CD4-positive, alpha-beta T cell treated with Interleukin-6 for 4 hours (primary cell): ENCODE measurements around the gene TELO2.

Experiments
- DNase-seq: peaks from one replicate; pipeline ENCODE4 v3.0.0-alpha.2; 2020; ENCODE audit warnings: mixed read lengths

Gene TELO2

GRCh38 chr16:1500465-1501150 is 7.4 kb downstream of the TELO2 start:
- no peak for DNase-seq

- DNase-seq: no peak
Observed at GRCh38 chr16:1501630-1502029, 8.5 kb downstream of the TELO2 start.

DNA sequence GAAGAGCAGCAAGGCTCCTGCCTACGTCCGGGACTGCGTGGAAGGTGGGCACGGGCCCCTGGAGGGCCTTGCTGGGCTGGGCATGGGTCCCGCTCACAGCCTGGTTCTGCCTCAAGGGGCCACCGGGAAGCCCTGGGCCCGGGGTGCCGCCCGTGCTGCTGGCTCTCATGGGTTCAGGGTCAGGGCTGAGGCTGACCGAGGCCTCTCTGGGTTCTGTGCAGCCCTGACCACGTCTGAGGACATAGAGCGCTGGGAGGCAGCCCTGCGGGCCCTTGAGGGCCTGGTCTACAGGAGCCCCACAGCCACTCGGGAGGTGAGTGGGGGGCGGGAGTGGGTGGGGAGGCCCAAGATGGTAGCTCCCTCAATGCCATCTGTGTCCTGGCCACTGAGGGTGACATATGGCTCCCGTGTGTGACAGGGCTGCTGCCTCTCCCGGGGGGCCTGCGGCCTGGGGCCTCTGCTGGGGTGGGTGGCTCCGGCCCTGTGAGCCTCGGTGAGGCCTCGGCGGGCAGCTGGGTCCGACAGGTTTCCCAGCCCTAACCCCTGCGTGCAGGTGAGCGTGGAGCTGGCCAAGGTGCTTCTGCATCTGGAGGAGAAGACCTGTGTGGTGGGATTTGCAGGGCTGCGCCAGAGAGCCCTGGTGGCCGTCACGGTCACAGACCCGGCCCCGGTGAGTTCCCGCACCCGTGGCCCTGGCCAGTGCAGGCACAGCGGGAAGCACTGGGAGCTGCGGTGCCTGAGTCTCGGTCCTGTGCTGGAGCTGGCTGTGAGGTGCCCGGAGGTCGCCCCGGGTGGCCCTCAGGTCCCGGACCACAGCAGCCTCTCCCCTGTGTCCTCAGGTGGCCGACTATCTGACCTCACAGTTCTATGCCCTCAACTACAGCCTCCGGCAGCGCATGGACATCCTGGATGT is 9.2 kb downstream of the TELO2 start:
- no peak for DNase-seq

GRCh38 chr16:1503110-1503955 is 10.2 kb downstream of the TELO2 start:
- no peak for DNase-seq

DNA sequence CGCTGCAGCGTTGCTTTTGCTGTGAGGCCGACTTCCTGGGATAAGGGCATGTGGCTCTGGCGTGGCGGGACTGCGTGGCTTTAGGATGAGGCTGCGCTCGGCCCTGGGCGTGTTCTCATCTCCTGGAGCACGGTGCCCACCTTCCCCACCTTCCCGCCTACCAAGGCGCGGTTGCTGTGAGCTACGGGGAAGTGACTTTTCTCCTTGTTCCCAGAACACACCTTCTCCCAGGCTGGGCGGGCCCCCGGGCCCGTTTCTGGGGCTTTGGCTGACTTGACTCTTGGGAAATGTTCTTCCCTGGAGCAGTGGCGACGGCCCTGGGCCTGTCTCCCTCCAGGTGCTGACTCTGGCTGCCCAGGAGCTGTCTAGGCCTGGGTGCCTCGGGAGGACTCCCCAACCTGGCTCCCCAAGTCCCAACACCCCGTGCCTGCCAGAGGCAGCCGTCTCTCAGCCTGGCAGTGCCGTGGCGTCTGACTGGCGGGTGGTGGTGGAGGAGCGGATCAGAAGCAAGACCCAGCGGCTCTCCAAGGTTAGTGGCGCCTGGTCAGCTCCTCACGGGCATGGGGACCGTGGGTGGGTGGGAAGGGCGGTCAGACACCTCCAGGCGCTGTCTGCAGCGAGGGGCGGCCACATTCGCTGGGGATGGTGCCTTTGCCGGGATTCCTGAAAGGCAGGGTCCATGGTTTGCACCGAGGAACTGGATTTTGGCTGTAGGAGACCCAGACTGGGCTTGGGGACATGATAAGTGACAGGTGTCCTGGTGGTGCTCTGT is 12.1 kb downstream of the TELO2 start:
- DNase-seq: no peak

GRCh38 chr16:1505912-1506311 is 12.8 kb downstream of the TELO2 start:
- no peak for DNase-seq

DNA sequence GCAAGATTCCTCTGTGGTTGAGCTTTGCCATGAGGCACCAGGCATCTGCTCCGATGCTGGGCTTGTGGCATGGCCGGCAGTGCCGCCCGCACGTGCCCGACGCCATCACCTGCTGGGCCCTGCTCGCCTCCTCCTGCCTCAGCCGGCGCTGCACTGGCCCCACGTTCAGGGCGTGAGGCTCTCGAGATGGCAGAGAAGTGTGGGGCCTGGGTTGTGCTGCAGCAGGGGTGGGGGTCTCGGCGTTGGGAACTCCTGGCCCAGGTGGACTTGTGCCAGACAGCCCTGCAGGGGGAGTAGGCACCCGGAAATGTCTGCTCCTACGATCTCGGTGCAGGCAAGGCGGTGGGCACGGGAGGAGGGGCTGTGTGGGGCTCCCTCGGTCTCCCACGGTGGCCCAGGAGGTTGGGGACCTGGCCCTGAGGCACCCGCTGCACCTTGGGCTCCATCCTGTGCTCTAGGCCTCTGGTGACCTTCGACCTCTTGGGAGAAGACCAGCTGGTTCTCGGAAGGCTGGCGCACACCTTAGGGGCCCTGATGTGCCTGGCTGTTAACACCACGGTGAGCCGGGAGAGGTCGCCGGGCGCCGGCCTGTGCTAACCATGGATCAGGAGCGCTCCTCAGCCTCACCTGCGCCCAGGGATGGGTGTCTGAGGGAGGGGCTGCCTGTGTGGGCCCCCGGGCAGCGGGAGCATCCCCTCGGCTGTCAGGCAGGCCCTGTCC is 13.5 kb downstream of the TELO2 start:
- DNase-seq: no peak

GRCh38 chr16:1508494-1509187 is 15.5 kb downstream of the TELO2 start:
- no peak for DNase-seq

- no peak for DNase-seq
Observed at GRCh38 chr16:1509307-1510221, 16.4 kb downstream of the TELO2 start.

GRCh38 chr16:1510272-1510671 is 17.1 kb downstream of the TELO2 start:
- DNase-seq: no peak

DNA sequence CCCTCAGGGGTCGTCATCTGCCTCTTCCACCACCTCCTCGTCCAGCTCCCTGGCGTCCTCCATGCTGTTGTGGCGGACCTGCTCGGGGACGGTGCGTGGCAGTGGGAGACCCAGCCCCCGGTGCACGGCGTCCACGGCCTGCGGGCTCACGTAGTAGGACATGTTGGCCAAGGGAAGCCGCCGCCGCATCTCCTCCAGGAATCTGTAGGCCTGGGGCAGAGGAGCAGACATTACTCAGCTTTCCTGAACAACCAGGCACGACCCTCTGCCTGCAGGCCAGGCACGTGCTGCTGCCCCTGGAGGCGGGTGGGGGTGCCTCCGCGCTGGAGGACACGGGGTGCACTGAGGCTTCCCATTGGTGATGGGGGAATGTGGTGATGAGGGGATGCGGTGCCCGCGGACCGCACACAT is 17.8 kb downstream of the TELO2 start:
- no peak for DNase-seq

DNA sequence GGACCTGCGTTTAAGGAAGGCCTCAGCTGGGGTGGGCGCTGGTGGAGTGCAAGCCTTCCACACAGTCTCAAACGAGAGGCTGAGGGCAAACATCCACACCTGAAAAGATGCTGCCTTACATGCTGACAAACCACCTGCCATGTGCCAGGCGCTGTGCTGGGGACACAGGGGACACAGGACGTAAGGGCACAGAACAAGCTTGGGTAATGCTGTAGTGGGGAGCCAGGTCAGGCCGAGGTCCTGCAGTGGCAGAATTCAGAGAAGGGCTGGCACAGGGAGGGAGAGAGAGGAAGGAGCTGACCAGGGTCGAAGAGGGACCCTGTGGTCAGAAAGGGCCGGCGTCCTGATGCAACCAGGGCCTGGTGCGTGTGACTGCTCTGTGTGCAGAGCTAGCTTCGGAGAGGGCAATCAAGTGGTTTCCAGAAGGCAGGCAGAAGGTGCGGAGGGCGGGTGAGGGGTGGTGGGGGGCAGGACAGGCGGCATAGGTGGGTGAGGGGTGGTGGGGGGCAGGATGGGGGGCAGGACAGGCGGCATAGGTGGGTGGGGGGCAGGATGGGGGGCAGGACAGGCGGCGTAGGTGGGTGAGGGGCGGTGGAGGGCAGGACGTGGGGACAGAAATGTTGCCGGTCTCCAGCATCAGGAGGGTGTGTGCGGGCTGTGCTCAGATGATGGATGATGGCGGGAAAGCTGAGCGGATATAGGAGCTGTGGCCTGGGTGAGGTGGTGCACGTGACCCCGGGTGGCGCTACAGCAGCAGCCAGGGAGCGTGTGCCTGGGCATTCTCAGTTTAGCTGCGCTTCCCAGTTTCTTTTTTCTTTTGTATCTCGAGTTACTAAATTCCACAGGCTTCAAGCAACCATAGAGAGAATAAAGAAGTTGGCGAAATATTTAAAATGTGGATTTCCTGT is 18.8 kb downstream of the TELO2 start:
- no peak for DNase-seq

GRCh38 chr16:1512774-1513173 is 19.6 kb downstream of the TELO2 start:
- DNase-seq: no peak

DNA sequence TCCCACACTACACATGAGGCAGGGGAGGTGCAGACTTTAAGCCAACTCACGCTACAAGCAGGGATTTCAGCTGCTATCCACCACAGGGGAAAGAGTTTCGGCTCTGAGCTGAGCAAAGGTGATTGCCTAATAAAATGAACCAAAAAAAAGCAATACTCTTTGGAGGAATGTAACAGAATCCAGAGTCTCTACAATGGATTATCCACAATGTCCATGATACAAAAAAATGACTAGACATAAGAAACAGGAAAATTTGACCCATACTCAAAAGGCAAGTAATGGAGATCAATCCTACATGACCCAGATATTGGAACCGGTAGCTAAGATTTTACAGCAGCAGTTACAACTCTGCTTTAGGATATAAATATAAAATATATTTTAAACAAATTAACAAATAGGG is 21.3 kb downstream of the TELO2 start:
- no peak for DNase-seq

GRCh38 chr16:1518626-1519135 is 25.5 kb downstream of the TELO2 start:
- no peak for DNase-seq

DNA sequence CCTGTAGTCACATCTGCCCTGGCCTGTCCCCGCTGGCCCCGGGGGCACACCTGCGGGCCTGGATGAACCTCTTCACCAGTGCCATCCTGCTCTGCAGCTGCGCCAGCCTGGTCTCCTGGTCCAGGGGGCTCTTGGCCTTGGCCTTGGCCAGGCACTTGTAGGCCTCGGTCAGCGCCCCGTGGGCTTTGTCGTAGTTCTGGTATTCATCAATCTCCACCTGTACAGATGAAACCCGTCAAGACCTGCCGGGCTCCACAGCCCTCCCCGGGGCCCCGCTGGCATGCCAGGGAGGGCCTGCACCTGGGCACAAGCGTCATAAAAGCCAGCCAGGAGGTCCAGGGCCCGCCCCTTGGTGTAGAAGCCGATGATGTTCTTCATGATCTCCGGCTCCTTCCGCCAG is 26.7 kb downstream of the TELO2 start:
- no peak for DNase-seq

- no peak for DNase-seq
Observed at GRCh38 chr16:1520461-1520860, 27.3 kb downstream of the TELO2 start.

DNA sequence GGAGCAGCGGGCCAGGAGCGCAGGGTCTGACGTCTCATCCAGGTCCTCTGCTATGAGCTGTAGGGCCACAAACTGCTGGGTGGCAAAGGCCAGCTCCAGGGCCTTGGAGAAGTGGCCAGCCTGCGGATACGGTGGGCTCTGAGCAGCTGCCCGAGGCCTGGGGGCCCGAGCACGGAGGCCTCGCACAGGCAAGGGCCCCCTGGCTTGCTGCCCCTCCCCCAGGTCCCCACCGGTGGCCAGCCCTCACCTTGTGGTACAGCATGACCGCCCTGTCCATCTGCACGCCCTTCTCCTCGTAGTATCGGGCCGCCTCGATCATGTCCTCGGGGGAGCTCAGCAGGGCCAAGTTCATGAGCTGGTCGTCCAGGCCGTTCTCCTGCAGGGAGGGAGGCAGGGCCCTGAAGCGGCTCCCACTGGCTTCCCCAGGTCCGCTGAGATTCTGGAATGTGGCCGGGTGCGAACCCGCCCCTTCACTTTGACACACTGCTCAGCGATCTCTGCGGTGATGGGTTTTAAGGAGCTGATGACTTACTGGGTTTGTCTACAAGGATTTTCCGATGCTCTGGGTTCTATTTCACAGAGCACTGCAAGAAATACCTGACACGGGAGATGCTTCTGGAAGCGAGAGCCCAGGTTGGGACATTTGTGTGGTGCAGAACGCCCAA is 30.6 kb downstream of the TELO2 start:
- no peak for DNase-seq
